Neuronal stem cell (in vitro differentiated cells): ENCODE results near the gene MRPL36.

Source experiments
- DNase-seq: peaks from one replicate; pipeline ENCODE4 v3.0.0-alpha.2; 2013; ENCODE audit warnings: low spot score
- H2AFZ ChIP-seq: one replicate; pipeline ENCODE4 v1.6.1; 2013; ENCODE audit warnings: mild to moderate bottlenecking, low read length, inconsistent platforms
- H2AK5ac ChIP-seq: 2 replicates; pipeline ENCODE4 v1.6.1; 2013; ENCODE audit warnings: low read depth, mild to moderate bottlenecking, inconsistent platforms, low read length, moderate library complexity, mixed read lengths
- H2BK120ac ChIP-seq: 2 replicates; pipeline ENCODE4 v1.6.1; 2013; ENCODE audit warnings: low read depth, mild to moderate bottlenecking, inconsistent platforms, low read length, moderate library complexity, mixed read lengths
- H2BK12ac ChIP-seq: one replicate; pipeline ENCODE4 v1.6.1; 2013; ENCODE audit warnings: low read length, inconsistent platforms
- H2BK15ac ChIP-seq: 2 replicates; pipeline ENCODE4 v1.6.1; 2013; ENCODE audit warnings: mild to moderate bottlenecking, low read length, inconsistent platforms, mixed read lengths
- H2BK5ac ChIP-seq: one replicate; pipeline ENCODE4 v1.6.1; 2013; ENCODE audit warnings: inconsistent platforms, mild to moderate bottlenecking, low read length, moderate library complexity
- H3K14ac ChIP-seq: one replicate; pipeline ENCODE4 v1.6.1; 2013; ENCODE audit warnings: low read length, inconsistent platforms
- H3K18ac ChIP-seq: 2 replicates; pipeline ENCODE4 v1.6.1; 2013; ENCODE audit warnings: low read length, inconsistent platforms
- H3K23ac ChIP-seq: 2 replicates; pipeline ENCODE4 v1.6.1; 2013; ENCODE audit warnings: low read depth, mild to moderate bottlenecking, mixed read lengths, low read length, inconsistent platforms; ENCODE audit not compliant: poor library complexity
- H3K27ac ChIP-seq: replicated peaks from 3 replicates; pipeline ENCODE4 v1.5.1; 2013; ENCODE audit warnings: low read length, inconsistent platforms
- H3K27me3 ChIP-seq, 3 experiments: 2 replicates each; pipeline ENCODE4 v1.6.1; 2013; ENCODE audit warnings: low read length in 3 of 3, mild to moderate bottlenecking in 2 of 3, inconsistent platforms in 1 of 3, low read depth in 1 of 3, mixed read lengths in 1 of 3, moderate library complexity in 1 of 3; ENCODE audit not compliant: control insufficient read depth in 3 of 3, insufficient read depth in 3 of 3
- H3K36me3 ChIP-seq, 2 donors: replicated peaks in 1 of 2; 2 replicates each; pipeline ENCODE4 v1.6.1; 2013; ENCODE audit warnings: low read length in 2 of 2; ENCODE audit not compliant: control insufficient read depth in 2 of 2, insufficient read depth in 2 of 2
- H3K4ac ChIP-seq: 2 replicates; pipeline ENCODE4 v1.6.1; 2013; ENCODE audit warnings: inconsistent platforms, mild to moderate bottlenecking, low read length, moderate library complexity
- H3K4me1 ChIP-seq, 2 donors: 1 replicate in 1 of 2; 2 replicates in 1 of 2; pipeline ENCODE4 v1.6.1; 2013; ENCODE audit warnings: low read length in 2 of 2, low read depth in 1 of 2; ENCODE audit not compliant: control insufficient read depth in 2 of 2, insufficient read depth in 1 of 2
- H3K4me2 ChIP-seq: one replicate; pipeline ENCODE4 v1.6.1; 2013; ENCODE audit warnings: mild to moderate bottlenecking, low read length, inconsistent platforms; ENCODE audit not compliant: insufficient read depth, poor library complexity, severe bottlenecking
- H3K4me3 ChIP-seq, 2 donors: 2 replicates each; pipeline ENCODE4 v1.5.1; 2013; ENCODE audit warnings: low read length in 2 of 2, mild to moderate bottlenecking in 2 of 2, inconsistent platforms in 1 of 2, moderate library complexity in 1 of 2
- H3K79me1 ChIP-seq: one replicate; pipeline ENCODE4 v1.6.1; 2013; ENCODE audit warnings: low read depth, mild to moderate bottlenecking, inconsistent platforms, low read length, moderate library complexity
- H3K9ac ChIP-seq: one replicate; pipeline ENCODE4 v1.6.1; 2013; ENCODE audit warnings: mild to moderate bottlenecking, low read depth, low read length, inconsistent platforms; ENCODE audit not compliant: poor library complexity
- H3K9me3 ChIP-seq, 2 donors: replicated peaks in 1 of 2; 2 replicates each; pipeline versions ENCODE3 to v1.6.1; 2013; ENCODE audit warnings: low read length in 2 of 2, mild to moderate bottlenecking in 2 of 2, inconsistent platforms in 1 of 2, low read depth in 1 of 2, mixed read lengths in 1 of 2, moderate library complexity in 1 of 2; ENCODE audit not compliant: control insufficient read depth in 2 of 2, insufficient read depth in 1 of 2
- H4K8ac ChIP-seq: one replicate; pipeline ENCODE4 v1.6.1; 2013; ENCODE audit warnings: low read depth, mild to moderate bottlenecking, inconsistent platforms, low read length, moderate library complexity
- H4K91ac ChIP-seq: one replicate; pipeline ENCODE4 v1.6.1; 2013; ENCODE audit warnings: low read length, low read depth, mild to moderate bottlenecking, inconsistent platforms; ENCODE audit not compliant: poor library complexity
- WGBS, 2 donors: extraction: QIAGEN DNeasy Blood & Tissue Kit; methylation state at CpG; one replicate each; pipeline ENCODE4 v1.1.7; 2013; ENCODE audit warnings: missing lambda C conversion rate in 2 of 2, mixed read lengths in 1 of 2; ENCODE audit not compliant: insufficient read length in 2 of 2, insufficient replicate concordance in 1 of 2; ENCODE audit errors: extremely low coverage in 2 of 2; 5-methylcytosine and 5-hydroxymethylcytosine counted together

The MRPL36 gene

GRCh38 chr5:1760231-1760630 is 39.4 kb downstream of the MRPL36 start:
- Histone ChIP-seq H2AFZ (no peak overlapping the region), H2AK5ac (no peak overlapping the region), H3K9ac (no peak overlapping the region), H2BK120ac (no peak overlapping the region), H3K4me3 (no peak overlapping the region), H3K27ac (no peak overlapping the region), H2BK15ac (no peak overlapping the region), H3K79me1 (no peaks in the 10 kb centered on the region), H3K18ac (no peak overlapping the region), H3K4me2 (no peak overlapping the region), H3K4ac (no peak overlapping the region), H4K91ac (no peak overlapping the region), H3K4me1 (peaks cover 0 to 16% of the 10 kb centered on the region in 2 donors), H3K14ac (no peak overlapping the region), H3K9me3 (peaks cover 5 to 10% of the 10 kb centered on the region in 2 donors), H3K23ac (no peak overlapping the region), H4K8ac (no peak overlapping the region), H2BK5ac (no peak overlapping the region), H3K27me3 (no peaks in the 10 kb centered on the region), H3K36me3 (no peaks in the 10 kb centered on the region), H2BK12ac (no peak overlapping the region)
- no peak for DNase-seq
- no CpG with 5 or more reads among the region's 4 CpGs for WGBS, 2 donors

GRCh38 chr5:1759378-1759970 is 40.2 kb downstream of the MRPL36 start:
- DNase-seq: no peak
- H3K79me1 ChIP-seq: no peaks in the 10 kb centered on the region
- no CpG with 5 or more reads among the region's 13 CpGs for WGBS, 2 donors
- H2AK5ac ChIP-seq: no peak overlapping the region
- H3K18ac ChIP-seq: peak overlapping the region; percentile 24
- H2BK15ac ChIP-seq: no peak overlapping the region
- H2BK120ac ChIP-seq: no peak overlapping the region
- H3K36me3 ChIP-seq: no peaks in the 10 kb centered on the region
- H2BK5ac ChIP-seq: no peak overlapping the region
- no peak overlapping the region for H3K27ac ChIP-seq
- no peak overlapping the region for H3K4ac ChIP-seq
- H3K9ac ChIP-seq: no peak overlapping the region
- H2AFZ ChIP-seq: no peak overlapping the region
- no peak overlapping the region for H3K23ac ChIP-seq
- peaks cover 5 to 10% of the 10 kb centered on the region in 2 donors for H3K9me3 ChIP-seq
- H3K4me2 ChIP-seq: no peak overlapping the region
- H3K4me3 ChIP-seq: no peak overlapping the region
- no peaks in the 10 kb centered on the region for H3K27me3 ChIP-seq
- H3K14ac ChIP-seq: no peak overlapping the region
- H4K91ac ChIP-seq: no peak overlapping the region
- H4K8ac ChIP-seq: no peak overlapping the region
- peaks cover 0 to 16% of the 10 kb centered on the region in 2 donors for H3K4me1 ChIP-seq
- no peak overlapping the region for H2BK12ac ChIP-seq

GRCh38 chr5:1758574-1758973 is 41.1 kb downstream of the MRPL36 start:
- Histone ChIP-seq H3K4me3 (no peak overlapping the region), H3K14ac (no peak overlapping the region), H4K8ac (no peak overlapping the region), H2BK5ac (no peak overlapping the region), H2BK120ac (no peak overlapping the region), H3K4me2 (no peak overlapping the region), H3K36me3 (no peaks in the 10 kb centered on the region), H3K9me3 (peaks cover 5 to 10% of the 10 kb centered on the region in 2 donors), H2BK12ac (no peak overlapping the region), H3K4ac (no peak overlapping the region), H4K91ac (no peak overlapping the region), H3K27ac (no peak overlapping the region), H3K18ac (no peak overlapping the region), H2AFZ (no peak overlapping the region), H3K4me1 (peaks cover 0 to 11% of the 10 kb centered on the region in 2 donors), H2AK5ac (no peak overlapping the region), H3K27me3 (no peaks in the 10 kb centered on the region), H2BK15ac (no peak overlapping the region), H3K9ac (no peak overlapping the region), H3K79me1 (no peaks in the 10 kb centered on the region), H3K23ac (no peak overlapping the region)
- DNase-seq: no peak
- no CpG with 5 or more reads among the region's 3 CpGs for WGBS, 2 donors

GRCh38 chr5:1757511-1757910 is 42.1 kb downstream of the MRPL36 start:
- H2BK15ac ChIP-seq: no peak overlapping the region
- H3K14ac ChIP-seq: no peak overlapping the region
- no peak for DNase-seq
- H3K4me3 ChIP-seq: no peak overlapping the region
- no peak overlapping the region for H4K8ac ChIP-seq
- H3K4me1 ChIP-seq: peaks cover 0 to 8% of the 10 kb centered on the region in 2 donors
- no peak overlapping the region for H3K23ac ChIP-seq
- H3K9me3 ChIP-seq: peaks cover 5 to 10% of the 10 kb centered on the region in 2 donors
- no CpG with 5 or more reads among the region's 10 CpGs for WGBS, 2 donors
- no peak overlapping the region for H3K27ac ChIP-seq
- H2AFZ ChIP-seq: no peak overlapping the region
- no peak overlapping the region for H4K91ac ChIP-seq
- no peak overlapping the region for H3K4ac ChIP-seq
- no peaks in the 10 kb centered on the region for H3K79me1 ChIP-seq
- H3K36me3 ChIP-seq: no peaks in the 10 kb centered on the region
- no peaks in the 10 kb centered on the region for H3K27me3 ChIP-seq
- H2AK5ac ChIP-seq: no peak overlapping the region
- H3K9ac ChIP-seq: no peak overlapping the region
- no peak overlapping the region for H2BK5ac ChIP-seq
- H2BK120ac ChIP-seq: no peak overlapping the region
- H3K4me2 ChIP-seq: no peak overlapping the region
- H3K18ac ChIP-seq: no peak overlapping the region
- H2BK12ac ChIP-seq: no peak overlapping the region
